Measurements from ENCODE around the gene SKAP1.
A peak's percentile ranks its signal among the peaks of the same experiment; 100 is the strongest.

Gene SKAP1

DNA sequence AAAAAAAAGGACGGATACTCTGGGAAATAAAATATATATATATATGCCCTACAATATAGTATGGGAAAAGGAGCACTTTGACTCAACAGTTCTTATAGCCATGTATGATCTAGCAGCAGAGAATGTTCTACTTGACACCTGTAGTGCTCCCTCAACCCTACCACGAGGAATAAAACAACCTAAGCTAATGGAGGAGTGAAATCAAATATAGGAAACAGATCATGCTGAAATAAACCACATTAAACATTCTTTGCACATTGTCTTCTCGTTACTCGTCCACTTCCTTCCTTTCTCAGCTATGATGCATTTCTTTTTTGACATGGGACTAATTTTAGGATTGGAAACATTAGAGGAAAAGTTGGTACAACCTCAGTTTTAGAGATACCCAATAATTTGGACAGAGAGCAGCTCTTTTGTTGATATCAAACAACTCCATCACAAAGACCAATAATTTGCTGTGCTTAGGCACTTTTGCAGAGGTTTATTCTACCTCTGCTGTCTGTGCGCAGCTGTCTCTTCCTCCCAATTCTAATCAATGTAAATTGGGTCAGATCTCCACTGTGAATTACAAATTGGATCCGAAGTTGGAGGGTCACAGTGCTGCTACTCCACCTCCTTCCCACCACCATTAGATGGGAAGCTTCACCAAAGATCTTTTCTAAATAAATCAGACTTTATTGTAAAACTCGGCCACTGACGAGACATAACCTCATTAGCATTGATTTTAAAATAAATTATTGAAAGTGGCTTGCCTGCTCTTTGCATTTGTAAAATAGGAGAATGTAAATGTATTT, 256.6 kb downstream of the SKAP1 start:
- no peak overlapping the region for H3K27ac ChIP-seq
- TF ChIP-seq ZFX (IDR thresholded peaks at IDR 0.05) = no peak
- no peak for TF ChIP-seq CTCF (conservative IDR thresholded peaks at IDR 0.05)

DNA sequence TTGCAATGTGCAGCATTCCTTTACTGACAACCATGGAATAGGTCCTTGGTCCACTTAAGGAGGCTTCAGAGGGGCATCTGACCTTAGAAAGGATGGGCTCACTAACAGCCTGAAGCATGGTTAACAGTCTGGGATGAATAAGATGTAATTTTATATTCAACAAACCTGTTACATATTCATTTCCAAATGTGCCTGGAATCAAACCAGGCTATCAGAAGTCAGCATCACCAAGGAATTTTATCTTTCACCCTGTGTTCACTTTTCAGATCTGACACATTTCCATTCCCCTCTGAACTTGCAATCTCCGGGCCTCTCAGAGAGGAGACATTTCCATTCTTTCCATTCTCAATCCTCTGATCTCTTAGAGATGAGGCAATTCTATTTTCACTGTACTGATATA, 260.1 kb downstream of the SKAP1 start:
- TF ChIP-seq CTCF (conservative IDR thresholded peaks at IDR 0.05) (no peak), ZFX (IDR thresholded peaks at IDR 0.05) (no peak)

GRCh38 chr17:48163809-48164208, 266.2 kb downstream of the SKAP1 start:
- TF ChIP-seq ZFX (IDR thresholded peaks at IDR 0.05) (no peak), CTCF (conservative IDR thresholded peaks at IDR 0.05) (peak; percentile 27)
- H3K27ac ChIP-seq = no peak overlapping the region

More for the DNA sequence above, 260.1 kb downstream of the SKAP1 start:
- no peak overlapping the region for H3K27ac ChIP-seq

- no peak overlapping the region for H3K27ac ChIP-seq
- TF ChIP-seq ZFX (IDR thresholded peaks at IDR 0.05) (no peak), CTCF (conservative IDR thresholded peaks at IDR 0.05) (no peak)
Measured at GRCh38 chr17:48162946-48163506, 267.0 kb downstream of the SKAP1 start.

DNA sequence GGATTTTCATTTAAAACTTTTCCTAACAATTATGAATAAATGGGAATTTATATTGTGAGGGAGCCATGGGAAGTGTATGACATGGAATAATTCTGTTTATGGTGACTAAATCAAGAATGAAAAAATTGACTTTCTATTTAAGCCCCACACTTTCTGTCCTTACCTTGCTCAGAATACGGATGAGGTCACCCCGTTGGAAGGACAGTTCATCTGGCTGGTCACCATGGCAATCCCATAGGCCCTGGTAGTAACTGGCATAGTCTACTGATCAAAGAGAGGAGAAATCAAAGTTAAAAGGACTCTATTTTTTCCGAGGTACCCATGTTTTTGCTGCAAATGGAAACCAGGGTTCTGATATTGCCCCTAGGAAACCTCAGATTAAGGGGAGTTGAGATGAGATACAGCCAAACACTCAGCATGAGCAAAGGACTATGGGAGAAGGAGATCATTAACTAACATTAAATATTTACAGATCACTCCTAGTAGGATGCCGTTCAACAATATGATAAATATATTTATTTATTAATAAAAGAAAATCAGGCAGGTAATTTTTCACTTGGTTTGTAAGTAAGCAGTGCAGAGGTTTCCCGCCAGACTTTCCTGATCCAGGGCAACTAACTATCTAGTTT, 267.6 kb downstream of the SKAP1 start:
- TF ChIP-seq CTCF (conservative IDR thresholded peaks at IDR 0.05) (no peak), ZFX (IDR thresholded peaks at IDR 0.05) (no peak)
- H3K27ac ChIP-seq = no peak overlapping the region

DNA sequence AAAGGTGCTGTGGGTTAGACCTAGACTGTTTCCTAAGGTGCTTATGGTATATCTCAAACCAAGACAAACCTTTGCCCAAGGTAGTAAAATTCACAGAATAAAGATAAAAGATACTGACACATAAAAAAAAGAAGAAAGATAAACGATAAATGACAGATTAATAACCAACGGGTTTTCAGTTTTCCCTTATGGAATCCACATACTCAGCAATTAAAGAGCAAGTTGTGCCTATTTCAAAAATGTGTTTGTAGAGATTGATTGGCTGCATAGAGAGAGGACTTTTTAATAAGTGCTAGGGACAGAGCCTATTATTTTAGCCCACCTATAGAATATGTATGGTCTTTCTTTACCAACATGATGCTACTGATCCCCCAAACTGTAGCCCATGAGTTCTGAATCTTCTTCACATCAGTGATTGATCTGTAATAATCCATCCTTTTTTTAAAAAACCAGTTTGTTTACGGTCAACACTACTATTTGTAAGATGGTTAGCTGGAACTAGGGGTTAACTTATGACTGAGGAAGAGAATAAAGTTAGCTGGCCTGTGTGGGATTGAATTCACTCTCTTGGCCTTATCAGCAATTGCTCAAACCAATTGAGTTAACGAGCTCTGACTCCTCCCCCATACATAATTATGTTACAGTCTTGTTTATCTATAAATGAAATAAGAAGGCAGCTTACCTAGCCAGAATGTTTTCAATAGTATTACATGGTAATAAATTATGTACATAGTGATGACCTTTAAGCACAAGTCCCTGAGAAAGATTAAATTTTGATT, 268.7 kb downstream of the SKAP1 start:
- H3K27ac ChIP-seq = no peak overlapping the region
- TF ChIP-seq CTCF (conservative IDR thresholded peaks at IDR 0.05) = no peak
- TF ChIP-seq ZFX (IDR thresholded peaks at IDR 0.05) = no peak

Data from C4-2B (cell line).